DMS153 (cell line): ENCODE data around the gene CDIP1.

Source experiments
- DNase-seq: peaks from one replicate; lab custom pipeline; 2025; lab: John Stamatoyannopoulos, UW

Gene CDIP1

GRCh38 chr16:4539716-4540284, 1.2 kb upstream of the CDIP1 start:
- no peak for DNase-seq

DNA sequence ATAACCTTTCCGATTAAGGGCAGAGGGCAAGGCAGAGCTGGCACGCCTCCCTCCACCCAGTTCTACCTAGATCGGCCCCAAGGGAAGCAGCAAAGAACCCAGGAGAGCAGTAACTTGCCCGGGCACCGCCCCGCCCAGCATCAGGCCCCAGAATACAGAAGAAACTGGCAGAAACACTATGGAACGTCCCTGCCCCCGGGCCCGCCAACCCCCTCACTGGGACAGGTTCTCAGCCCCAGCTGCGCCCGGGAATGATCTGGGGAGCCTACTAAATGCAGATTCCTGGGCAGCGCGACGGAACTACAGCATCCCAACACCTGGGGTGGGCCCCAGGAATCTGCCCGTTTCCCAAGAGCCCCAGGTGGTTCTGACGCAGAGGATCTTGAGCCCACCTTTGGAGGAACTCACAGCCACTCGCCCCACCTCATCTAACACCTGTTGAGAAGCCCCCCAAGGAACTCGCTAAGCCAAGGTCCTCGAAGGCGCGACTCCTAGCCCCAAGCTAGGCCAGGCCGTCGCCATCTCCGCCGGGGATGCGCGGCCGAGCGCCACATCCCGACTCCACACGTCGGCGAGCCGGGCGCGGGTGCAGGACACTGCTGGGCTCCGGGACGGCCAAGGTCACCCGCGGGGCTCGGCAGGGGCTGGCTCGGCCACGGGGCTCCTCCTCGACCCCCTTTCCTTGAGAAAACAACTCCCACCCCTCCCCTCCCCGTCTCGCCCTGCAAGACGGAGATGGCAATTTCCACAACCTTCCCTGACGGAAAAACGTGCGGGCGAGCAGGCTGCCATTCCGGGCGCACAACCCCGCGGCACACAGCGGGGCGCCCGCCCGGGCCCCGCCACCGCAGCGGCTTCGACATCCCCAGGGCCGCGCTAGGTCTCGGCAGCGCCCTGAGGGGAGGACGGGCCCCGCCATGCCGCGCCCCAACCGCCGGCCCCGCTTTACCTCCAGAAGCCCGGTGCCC, 913 bp downstream of the CDIP1 start:
- DNase-seq, result no peak

DNA sequence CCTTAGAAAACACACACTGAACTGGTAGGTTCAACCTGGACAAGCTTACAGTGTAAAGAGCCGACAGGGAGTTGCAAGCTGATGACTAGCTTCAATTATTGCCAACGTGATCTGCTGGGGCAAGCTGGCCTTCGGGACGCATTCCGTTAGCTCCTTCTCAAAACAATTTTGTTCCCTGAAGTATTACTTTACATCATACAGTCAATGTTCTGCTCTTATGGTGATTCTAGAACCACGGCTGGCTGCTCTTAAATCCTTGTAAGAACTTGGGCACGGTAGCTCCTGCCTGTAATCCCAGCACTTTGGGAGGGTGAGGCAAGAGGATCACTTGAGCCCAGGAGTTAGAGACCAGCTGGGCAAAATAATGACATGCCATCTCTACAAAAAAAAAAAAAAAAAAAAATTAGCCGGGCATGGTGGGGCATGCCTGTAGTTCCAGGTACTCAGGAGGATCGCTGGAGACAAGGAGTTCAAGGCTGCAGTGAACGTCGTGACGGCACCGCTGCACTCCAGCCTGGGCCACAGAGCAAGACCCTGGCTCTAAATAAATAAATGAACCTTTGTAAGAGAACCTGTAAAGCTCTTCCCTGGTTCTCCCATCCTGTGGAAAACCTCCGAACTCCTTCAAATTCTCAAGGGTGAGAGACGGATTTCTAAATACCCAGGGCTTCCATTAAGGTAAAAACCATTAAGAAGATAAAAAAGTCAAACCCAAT, 2.0 kb downstream of the CDIP1 start:
- no peak for DNase-seq

DNA sequence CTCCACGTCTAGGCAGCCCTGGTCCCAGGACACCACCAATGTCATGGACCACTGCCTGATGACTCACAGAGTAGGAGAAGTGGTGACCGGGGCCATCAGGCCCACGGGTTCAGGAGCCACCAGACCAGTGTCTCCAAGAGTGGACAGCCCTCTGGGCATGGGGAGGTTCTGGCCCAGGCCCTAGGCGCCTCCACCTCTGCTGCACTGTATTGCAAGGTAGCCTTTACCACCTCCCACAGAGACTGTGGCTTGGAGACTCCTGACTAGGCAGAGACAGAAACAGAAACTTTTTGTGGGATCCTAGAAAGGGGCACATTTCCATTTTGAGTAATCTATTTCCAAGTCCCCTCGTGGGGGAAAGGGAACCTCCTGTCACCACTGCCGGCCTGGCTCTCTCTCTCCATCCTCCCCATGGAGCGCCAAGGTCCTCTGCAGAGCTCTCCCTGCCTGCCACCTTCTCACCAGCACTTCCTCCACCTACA, 2.9 kb downstream of the CDIP1 start:
- no peak for DNase-seq

DNA sequence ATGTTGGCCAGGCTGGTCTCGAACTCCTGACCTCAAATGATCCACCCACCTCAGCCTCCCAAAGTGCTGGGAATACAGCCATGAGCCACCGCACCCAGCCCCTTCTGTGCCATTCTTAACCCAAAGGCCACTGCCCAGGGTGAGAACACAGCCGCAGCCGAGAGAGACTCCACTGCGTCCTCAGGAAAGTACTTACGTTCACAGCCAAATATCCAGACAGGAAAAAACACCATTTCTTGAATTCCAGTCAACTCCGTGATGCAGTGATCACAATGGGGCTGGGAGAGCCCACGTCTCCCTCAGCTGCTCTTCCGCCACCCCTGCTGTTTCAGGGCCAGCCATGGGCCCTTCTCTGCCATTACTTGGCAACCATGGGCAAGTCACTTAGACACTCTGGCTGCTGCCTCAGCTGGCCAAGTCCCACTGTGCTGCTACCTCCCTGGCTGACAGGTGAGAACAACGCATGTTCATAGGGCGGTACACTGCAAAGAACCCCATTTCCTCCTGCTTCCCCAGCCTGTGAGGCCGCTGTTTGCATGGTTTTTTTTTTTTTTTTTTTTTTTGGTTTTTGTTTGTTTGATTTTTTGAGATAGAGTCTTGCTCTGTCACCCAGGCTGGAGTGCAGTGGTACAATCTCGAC, 4.3 kb downstream of the CDIP1 start:
- no peak for DNase-seq

- no peak for DNase-seq
Observed at GRCh38 chr16:4533490-4533889, 5.1 kb downstream of the CDIP1 start.

- DNase-seq, result no peak
Observed at GRCh38 chr16:4532238-4532637, 6.3 kb downstream of the CDIP1 start.

- no peak for DNase-seq
Observed at GRCh38 chr16:4531811-4532210, 6.8 kb downstream of the CDIP1 start.

- DNase-seq, result no peak
Observed at GRCh38 chr16:4529085-4530060, 9.2 kb downstream of the CDIP1 start.

- DNase-seq, result no peak
Observed at GRCh38 chr16:4525634-4526277, 12.8 kb downstream of the CDIP1 start.

DNA sequence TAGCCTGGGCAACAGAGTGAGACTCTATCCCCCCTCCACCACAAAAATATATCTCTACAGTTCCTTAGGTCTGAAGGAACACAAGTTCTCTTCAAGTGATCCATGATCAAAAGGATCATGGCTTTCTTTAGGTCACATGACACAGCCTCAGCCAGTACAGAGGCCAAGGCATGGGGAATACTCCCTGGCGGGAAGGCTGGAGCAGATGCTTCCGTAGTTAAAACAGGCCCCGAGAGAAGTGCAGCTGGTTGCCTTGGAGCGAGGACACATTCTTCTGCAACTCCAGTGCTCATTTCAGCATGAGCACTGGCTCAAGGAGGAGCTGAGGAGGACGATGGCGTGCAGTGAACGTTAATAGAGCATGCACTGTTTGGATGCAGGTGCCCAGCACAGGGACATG, 13.5 kb downstream of the CDIP1 start:
- no peak for DNase-seq

GRCh38 chr16:4524571-4524970, 14.0 kb downstream of the CDIP1 start:
- no peak for DNase-seq

GRCh38 chr16:4523686-4524085, 14.9 kb downstream of the CDIP1 start:
- no peak for DNase-seq

DNA sequence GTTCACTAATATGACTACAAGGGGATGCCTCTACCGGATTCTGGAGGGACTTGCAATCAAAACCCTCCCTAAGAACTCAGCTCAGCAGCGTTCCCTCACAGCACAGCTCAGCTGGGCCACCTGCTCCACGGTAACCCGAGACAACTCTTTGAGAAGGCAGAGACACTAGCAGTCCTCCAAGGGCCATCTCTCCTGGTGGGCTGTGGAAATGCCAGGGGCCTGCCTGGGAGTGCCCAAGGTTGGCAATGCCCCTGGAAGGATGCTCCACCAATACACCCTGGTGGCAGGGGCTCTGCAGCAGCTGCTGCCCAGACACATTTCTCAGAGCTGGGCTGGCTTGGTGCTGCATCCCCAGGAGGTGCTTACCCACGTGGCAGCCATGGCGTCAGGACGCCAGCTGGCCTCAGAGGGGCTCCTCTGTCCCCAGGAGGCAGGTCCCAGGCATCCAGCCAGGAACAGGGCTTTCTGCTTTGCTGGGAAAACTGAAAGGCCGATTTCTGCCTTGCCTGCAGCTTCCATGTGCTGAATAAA, 16.5 kb downstream of the CDIP1 start:
- no peak for DNase-seq

DNA sequence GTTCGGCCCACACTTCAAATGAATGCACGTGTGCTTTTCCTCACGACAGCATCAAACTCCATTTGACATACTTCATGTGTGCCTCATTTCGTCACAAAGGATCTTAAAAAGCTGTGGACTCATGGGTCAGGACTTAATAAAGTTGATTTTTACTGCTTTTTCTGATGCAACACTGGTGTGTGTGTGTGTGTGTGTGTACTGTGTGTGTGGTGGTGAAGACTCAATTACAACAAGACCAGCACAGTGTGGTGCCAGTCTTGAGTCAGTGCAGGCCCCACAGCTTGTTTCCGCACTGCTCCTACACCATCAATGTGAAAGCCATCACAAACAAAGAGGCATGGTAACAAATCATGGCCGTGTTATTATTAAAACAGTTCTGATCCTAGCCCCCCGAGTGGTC, 17.7 kb downstream of the CDIP1 start:
- DNase-seq, result no peak

DNA sequence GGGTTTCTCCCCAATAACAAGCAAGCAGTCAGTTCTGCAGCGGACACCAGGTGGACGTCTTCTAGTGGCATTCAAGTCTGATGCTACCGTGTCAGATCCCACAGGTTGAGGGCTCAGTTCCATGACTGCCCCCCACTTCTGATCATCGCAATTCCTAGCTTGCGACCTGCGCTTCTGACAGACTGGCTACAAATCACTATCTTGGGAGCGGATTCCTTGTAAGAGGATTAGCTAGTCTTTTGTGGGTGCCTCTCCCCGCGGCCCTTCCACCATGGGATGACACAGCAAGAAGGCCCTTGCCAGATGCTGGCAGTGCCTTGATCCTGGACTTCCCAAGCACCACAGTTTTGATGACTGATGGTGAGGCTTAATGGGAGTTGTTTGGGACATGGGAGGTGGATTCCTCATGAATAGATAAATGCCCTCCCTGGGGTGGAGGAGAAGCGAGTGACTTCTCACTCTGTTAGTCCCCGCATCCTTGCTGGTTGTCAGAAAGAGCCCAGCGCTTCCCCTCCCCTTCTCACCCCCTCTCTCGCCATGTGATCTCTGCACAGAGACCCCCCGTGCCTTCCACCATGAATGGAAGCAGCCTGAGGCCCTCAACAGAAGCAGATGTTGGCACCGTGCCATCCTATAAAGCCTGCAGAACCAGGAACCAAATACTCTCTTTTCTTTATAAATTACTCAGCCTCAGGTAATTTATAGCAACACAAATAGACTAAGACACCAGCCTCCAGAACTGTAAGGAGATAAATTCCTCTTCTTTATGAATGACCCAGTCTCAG, 19.1 kb downstream of the CDIP1 start:
- no peak for DNase-seq

GRCh38 chr16:4517812-4518680, 20.5 kb downstream of the CDIP1 start:
- DNase-seq, result no peak

- DNase-seq, result no peak
Observed at GRCh38 chr16:4515611-4516233, 22.9 kb downstream of the CDIP1 start.
